ENCODE measurements around the gene WIPF1. TPM values are rescaled to one million over a fixed set of nuclear protein-coding genes. Genes with fewer than 3 reads are reported as not detected.

WIPF1 gene
- polyA plus RNA-seq, 1 donor from 2014 or later = 0.25 TPM

DNA sequence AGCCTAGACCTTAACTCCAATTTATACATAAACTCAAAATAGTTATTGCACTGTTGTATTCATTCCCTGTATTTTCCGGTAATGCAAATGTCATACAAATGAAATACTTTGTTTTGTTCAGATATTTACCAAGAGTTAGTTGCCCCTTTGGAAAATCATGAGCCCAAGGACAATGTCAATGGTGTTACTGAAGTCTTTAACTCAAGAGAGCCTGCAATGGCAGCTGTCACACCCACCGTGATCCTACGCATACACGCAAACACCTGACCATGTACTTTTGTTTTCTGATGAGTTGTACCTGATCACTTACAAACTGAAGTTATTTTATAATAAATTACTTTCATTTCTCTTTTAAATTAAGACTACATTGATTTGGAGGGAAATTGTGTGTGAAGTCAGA is 11.7 kb upstream of the WIPF1 start:
- H3K36me3 ChIP-seq (ENCODE audit: insufficient read depth, low read length) = no peaks in the 10 kb centered on the region
- no peaks in the 10 kb centered on the region for H3K9me3 ChIP-seq (ENCODE audit: low read length)
- no peaks in the 10 kb centered on the region for H3F3A ChIP-seq (ENCODE audit: insufficient read depth, low read length, poor library complexity, severe bottlenecking)
- H3K27me3 ChIP-seq (ENCODE audit: insufficient read depth, low read depth, low read length) = no peaks in the 10 kb centered on the region
- TF ChIP-seq EP300 (conservative IDR thresholded peaks at IDR 0.05; ENCODE audit: poor library complexity, severe bottlenecking) (no peak), TAF1 (IDR thresholded peaks at IDR 0.05; ENCODE audit: low read depth) (no peak), REST (IDR thresholded peaks at IDR 0.05; ENCODE audit: borderline replicate concordance) (no peak), EZH2 (IDR thresholded peaks at IDR 0.05; ENCODE audit: borderline replicate concordance, insufficient read depth, low read length, poor library complexity, severe bottlenecking) (no peak), RAD21 (conservative IDR thresholded peaks at IDR 0.05) (no peak), CTCF (IDR thresholded peaks at IDR 0.05; ENCODE audit: poor library complexity, severe bottlenecking) (no peak), MXI1 (conservative IDR thresholded peaks at IDR 0.05; ENCODE audit: poor library complexity, severe bottlenecking) (no peak), POLR2AphosphoS5 (IDR thresholded peaks at IDR 0.05) (no peak), SMC3 (conservative IDR thresholded peaks at IDR 0.05; ENCODE audit: poor library complexity) (no peak)
- no peak overlapping the region for H3K27ac ChIP-seq (ENCODE audit: low read length)
- no peak overlapping the region for H3K9ac ChIP-seq (ENCODE audit: low read length)
- no peaks in the 10 kb centered on the region for H3K9me2 ChIP-seq (ENCODE audit: insufficient read depth, low read length)
- H3K4me3 ChIP-seq (ENCODE audit: low read length) = no peak overlapping the region
- H2AFZ ChIP-seq (ENCODE audit: low read depth, low read length) = no peak overlapping the region
- no peak overlapping the region for H3K4me2 ChIP-seq (ENCODE audit: low read length)
- no peaks in the 10 kb centered on the region for H3K79me2 ChIP-seq (replicated peaks; ENCODE audit: insufficient read depth, low read length)
- no peaks in the 10 kb centered on the region for H4K20me1 ChIP-seq (ENCODE audit: insufficient read depth)

GRCh38 chr2:174608866-174609214 is 11.2 kb upstream of the WIPF1 start:
- Histone ChIP-seq H3K4me2 (ENCODE audit: low read length) (no peak overlapping the region), H3K9me3 (ENCODE audit: low read length) (no peaks in the 10 kb centered on the region), H3K9ac (ENCODE audit: low read length) (no peak overlapping the region), H3K79me2 (replicated peaks; ENCODE audit: insufficient read depth, low read length) (no peaks in the 10 kb centered on the region), H3F3A (ENCODE audit: insufficient read depth, low read length, poor library complexity, severe bottlenecking) (no peaks in the 10 kb centered on the region), H3K27ac (ENCODE audit: low read length) (no peak overlapping the region), H2AFZ (ENCODE audit: low read depth, low read length) (no peak overlapping the region), H4K20me1 (ENCODE audit: insufficient read depth) (no peaks in the 10 kb centered on the region), H3K36me3 (ENCODE audit: insufficient read depth, low read length) (no peaks in the 10 kb centered on the region), H3K9me2 (ENCODE audit: insufficient read depth, low read length) (no peaks in the 10 kb centered on the region), H3K4me3 (ENCODE audit: low read length) (no peak overlapping the region), H3K27me3 (ENCODE audit: insufficient read depth, low read depth, low read length) (no peaks in the 10 kb centered on the region)
- no peak for TF ChIP-seq EP300 (conservative IDR thresholded peaks at IDR 0.05; ENCODE audit: poor library complexity, severe bottlenecking)
- TF ChIP-seq REST (IDR thresholded peaks at IDR 0.05; ENCODE audit: borderline replicate concordance) = no peak
- TF ChIP-seq MXI1 (conservative IDR thresholded peaks at IDR 0.05; ENCODE audit: poor library complexity, severe bottlenecking) = no peak
- no peak for TF ChIP-seq RAD21 (conservative IDR thresholded peaks at IDR 0.05)
- no peak for TF ChIP-seq SMC3 (conservative IDR thresholded peaks at IDR 0.05; ENCODE audit: poor library complexity)
- no peak for TF ChIP-seq EZH2 (IDR thresholded peaks at IDR 0.05; ENCODE audit: borderline replicate concordance, insufficient read depth, low read length, poor library complexity, severe bottlenecking)
- no peak for TF ChIP-seq CTCF (IDR thresholded peaks at IDR 0.05; ENCODE audit: poor library complexity, severe bottlenecking)
- TF ChIP-seq TAF1 (IDR thresholded peaks at IDR 0.05; ENCODE audit: low read depth) = no peak
- TF ChIP-seq POLR2AphosphoS5 (IDR thresholded peaks at IDR 0.05) = no peak
